IMR-90 (cell line): ENCODE measurements around the gene CBR4.

Source experiments
- CEBPB ChIP-seq: IDR thresholded peaks from 2 replicates; pipeline ENCODE4 v1.6.1; 2012; ENCODE audit warnings: low read depth, low read length, improper control_type of control experiment
- MAFK ChIP-seq: IDR thresholded peaks from 2 replicates; pipeline ENCODE4 v1.6.1; 2012; ENCODE audit warnings: low read depth, low read length, improper control_type of control experiment
- MAZ ChIP-seq: IDR thresholded peaks from 2 replicates; pipeline ENCODE4 v1.6.1; 2012; ENCODE audit warnings: low read depth, mild to moderate bottlenecking, low read length, improper control_type of control experiment, moderate library complexity, borderline replicate concordance
- NFE2L2 ChIP-seq: fragments of 150-350 bp; IDR thresholded peaks from 2 replicates; pipeline ENCODE4 v1.6.1; 2016; ENCODE audit warnings: low read depth, mild to moderate bottlenecking, low read length
- POLR2A ChIP-seq: IDR thresholded peaks from 2 replicates; pipeline ENCODE4 v1.6.1; 2012; ENCODE audit warnings: mild to moderate bottlenecking, low read depth, low read length
- RAD21 ChIP-seq: IDR thresholded peaks from 2 replicates; pipeline ENCODE4 v1.6.1; 2012; ENCODE audit warnings: low read length, improper control_type of control experiment
- RFX5 ChIP-seq: IDR thresholded peaks from 2 replicates; pipeline ENCODE4 v1.8.0; 2012; ENCODE audit warnings: low read depth, mild to moderate bottlenecking, low read length, moderate library complexity
- SMC3 ChIP-seq: fragments of 150-350 bp; IDR thresholded peaks from 2 replicates; pipeline ENCODE4 v1.6.1; 2016; ENCODE audit warnings: low read depth, mild to moderate bottlenecking, antibody characterized with exemption, low read length, moderate library complexity
- USF2 ChIP-seq: fragments of 150-350 bp; IDR thresholded peaks from 2 replicates; pipeline ENCODE4 v1.6.1; 2017; ENCODE audit warnings: mild to moderate bottlenecking, antibody characterized with exemption, low read length, low read depth
- TF ChIP-seq, protein P1 (sequence below): conservative IDR thresholded peaks from 2 replicates; pipeline ENCODE4 v1.5.1; 2012; ENCODE audit warnings: mild to moderate bottlenecking, low read depth, low read length, improper control_type of control experiment

DNA sequence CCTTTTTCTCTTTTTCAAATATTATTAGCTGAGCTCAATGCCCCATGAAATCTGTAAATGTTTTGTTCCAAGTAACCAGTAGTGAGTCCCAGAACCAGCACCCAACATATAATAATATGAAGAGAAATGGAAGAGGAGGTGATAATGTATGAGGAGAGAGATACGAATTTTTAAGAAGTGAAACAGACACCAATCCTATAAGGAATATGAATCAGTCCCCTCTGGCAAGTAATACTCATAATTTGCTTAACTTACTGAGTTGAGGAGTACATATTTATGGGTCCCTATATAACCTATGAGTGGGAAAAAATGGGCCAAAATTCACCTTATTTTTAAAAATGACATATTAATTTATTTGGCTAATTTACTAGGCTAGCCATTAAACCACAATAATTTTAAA lies 8.4 kb upstream of the CBR4 start:
- TF ChIP-seq, protein P1, sequence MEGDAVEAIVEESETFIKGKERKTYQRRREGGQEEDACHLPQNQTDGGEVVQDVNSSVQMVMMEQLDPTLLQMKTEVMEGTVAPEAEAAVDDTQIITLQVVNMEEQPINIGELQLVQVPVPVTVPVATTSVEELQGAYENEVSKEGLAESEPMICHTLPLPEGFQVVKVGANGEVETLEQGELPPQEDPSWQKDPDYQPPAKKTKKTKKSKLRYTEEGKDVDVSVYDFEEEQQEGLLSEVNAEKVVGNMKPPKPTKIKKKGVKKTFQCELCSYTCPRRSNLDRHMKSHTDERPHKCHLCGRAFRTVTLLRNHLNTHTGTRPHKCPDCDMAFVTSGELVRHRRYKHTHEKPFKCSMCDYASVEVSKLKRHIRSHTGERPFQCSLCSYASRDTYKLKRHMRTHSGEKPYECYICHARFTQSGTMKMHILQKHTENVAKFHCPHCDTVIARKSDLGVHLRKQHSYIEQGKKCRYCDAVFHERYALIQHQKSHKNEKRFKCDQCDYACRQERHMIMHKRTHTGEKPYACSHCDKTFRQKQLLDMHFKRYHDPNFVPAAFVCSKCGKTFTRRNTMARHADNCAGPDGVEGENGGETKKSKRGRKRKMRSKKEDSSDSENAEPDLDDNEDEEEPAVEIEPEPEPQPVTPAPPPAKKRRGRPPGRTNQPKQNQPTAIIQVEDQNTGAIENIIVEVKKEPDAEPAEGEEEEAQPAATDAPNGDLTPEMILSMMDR, result no peak
- TF ChIP-seq USF2 (no peak), RAD21 (no peak), SMC3 (no peak), POLR2A (no peak), NFE2L2 (no peak), CEBPB (no peak), RFX5 (no peak), MAZ (no peak), MAFK (no peak)
